ENCODE results near the gene PRKCA.

PRKCA gene

DNA sequence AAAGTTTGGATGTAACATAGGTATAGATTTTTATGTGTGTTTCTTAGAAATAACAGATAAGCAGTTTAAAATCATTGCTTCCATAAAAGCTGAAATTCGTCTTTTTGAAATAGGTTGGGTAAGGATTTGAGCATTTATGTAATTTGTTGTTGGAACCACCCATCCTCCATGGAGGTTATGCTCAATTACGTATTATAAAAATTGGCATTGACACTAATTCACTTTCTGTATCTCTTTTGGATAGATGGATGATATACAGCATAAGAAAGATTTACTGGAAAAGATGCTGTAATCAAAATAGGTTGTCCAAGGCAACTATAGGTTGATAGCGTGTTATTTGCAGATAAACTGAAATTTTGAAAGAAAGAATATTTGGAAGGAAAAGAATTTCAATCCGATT is 105.5 kb downstream of the PRKCA start:
- no peaks in the 10 kb centered on the region for H3K9me3 ChIP-seq (ENCODE audit: low read depth, low read length)
- H3K36me3 ChIP-seq (ENCODE audit: insufficient read depth, low read length), result no peaks in the 10 kb centered on the region
- TF ChIP-seq EZH2 (IDR thresholded peaks at IDR 0.05), result no peak
- no peak for TF ChIP-seq FOXP2 (optimal IDR thresholded peaks at IDR 0.05; ENCODE audit: control extremely low read depth, extremely low read length, insufficient read depth)
- no peak for TF ChIP-seq POLR2AphosphoS5 (IDR thresholded peaks at IDR 0.05; ENCODE audit: borderline replicate concordance, low read depth, low read length)
- H3K27ac ChIP-seq, result no peak overlapping the region
- no peak overlapping the region for H3K4me3 ChIP-seq
- no peak for DNase-seq (ENCODE audit: low read depth, low spot score)
- H3K9ac ChIP-seq (ENCODE audit: insufficient read length), result no peak overlapping the region

DNA sequence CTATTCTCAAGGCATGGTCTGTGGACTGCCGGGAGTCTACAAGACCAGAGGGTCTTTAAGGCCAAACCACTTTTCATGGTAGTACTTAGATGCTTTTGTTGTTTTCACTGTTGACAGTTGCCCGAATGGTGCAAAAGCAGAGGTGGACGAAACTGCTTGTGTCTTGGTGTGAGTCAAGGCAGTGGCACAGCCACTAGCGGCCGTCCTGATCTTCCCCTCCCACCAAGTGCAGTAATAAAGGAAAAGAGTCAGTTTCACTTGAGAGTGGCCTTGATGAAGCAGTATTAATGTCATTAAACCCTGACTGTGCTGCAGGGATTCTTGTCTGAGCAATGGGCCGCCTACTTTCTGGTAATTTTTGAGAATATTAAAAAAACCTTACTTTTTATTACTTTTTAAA is 109.1 kb downstream of the PRKCA start:
- no peaks in the 10 kb centered on the region for H3K9me3 ChIP-seq (ENCODE audit: low read depth, low read length)

DNA sequence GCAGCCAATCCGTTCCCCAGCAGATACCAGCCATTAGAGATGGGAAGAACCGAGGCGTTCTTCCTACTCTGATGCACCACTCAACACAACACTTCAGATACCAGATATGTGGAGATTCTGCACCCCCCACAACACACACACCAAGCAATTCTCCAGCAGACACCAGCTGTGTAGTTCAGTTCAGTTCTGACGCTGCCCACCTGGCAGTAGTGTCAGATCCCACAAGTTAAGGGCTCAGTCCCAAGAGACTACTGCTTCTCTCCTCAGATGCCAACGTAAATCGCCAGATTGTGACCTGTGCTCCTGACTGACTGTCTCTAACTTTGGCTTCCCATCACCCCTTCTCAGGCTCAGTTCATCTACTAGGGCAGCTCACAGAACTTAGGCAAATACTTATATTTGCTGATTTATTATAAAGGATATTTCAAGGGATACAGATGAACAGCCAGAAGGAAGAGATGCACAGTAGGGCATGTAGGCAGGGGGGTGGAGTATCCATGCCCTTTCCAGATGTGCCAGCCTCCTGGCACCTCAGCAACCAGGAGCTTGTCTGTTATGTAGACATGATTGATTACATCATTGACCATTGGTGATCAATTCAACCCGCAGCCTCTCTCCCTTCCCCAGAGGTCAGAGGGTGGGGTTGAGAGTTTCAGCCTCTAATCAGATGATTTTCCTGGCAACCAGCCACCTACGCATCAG is 110.6 kb downstream of the PRKCA start:
- no peaks in the 10 kb centered on the region for H3K36me3 ChIP-seq (ENCODE audit: insufficient read depth, low read length)
- no peak overlapping the region for H3K4me3 ChIP-seq
- DNase-seq (ENCODE audit: low read depth, low spot score), result no peak
- no peak overlapping the region for H3K27ac ChIP-seq
- no peaks in the 10 kb centered on the region for H3K9me3 ChIP-seq (ENCODE audit: low read depth, low read length)
- no peak for TF ChIP-seq FOXP2 (optimal IDR thresholded peaks at IDR 0.05; ENCODE audit: control extremely low read depth, extremely low read length, insufficient read depth)
- H3K9ac ChIP-seq (ENCODE audit: insufficient read length), result no peak overlapping the region

More for the DNA sequence above, 109.1 kb downstream of the PRKCA start:
- no peak overlapping the region for H3K27ac ChIP-seq
- DNase-seq (ENCODE audit: low read depth, low spot score), result no peak
- no peak overlapping the region for H3K4me3 ChIP-seq
- no peak overlapping the region for H3K9ac ChIP-seq (ENCODE audit: insufficient read length)
- no peaks in the 10 kb centered on the region for H3K36me3 ChIP-seq (ENCODE audit: insufficient read depth, low read length)
- TF ChIP-seq EZH2 (IDR thresholded peaks at IDR 0.05), result no peak
- TF ChIP-seq POLR2AphosphoS5 (IDR thresholded peaks at IDR 0.05; ENCODE audit: borderline replicate concordance, low read depth, low read length), result no peak
- no peak for TF ChIP-seq FOXP2 (optimal IDR thresholded peaks at IDR 0.05; ENCODE audit: control extremely low read depth, extremely low read length, insufficient read depth)

DNA sequence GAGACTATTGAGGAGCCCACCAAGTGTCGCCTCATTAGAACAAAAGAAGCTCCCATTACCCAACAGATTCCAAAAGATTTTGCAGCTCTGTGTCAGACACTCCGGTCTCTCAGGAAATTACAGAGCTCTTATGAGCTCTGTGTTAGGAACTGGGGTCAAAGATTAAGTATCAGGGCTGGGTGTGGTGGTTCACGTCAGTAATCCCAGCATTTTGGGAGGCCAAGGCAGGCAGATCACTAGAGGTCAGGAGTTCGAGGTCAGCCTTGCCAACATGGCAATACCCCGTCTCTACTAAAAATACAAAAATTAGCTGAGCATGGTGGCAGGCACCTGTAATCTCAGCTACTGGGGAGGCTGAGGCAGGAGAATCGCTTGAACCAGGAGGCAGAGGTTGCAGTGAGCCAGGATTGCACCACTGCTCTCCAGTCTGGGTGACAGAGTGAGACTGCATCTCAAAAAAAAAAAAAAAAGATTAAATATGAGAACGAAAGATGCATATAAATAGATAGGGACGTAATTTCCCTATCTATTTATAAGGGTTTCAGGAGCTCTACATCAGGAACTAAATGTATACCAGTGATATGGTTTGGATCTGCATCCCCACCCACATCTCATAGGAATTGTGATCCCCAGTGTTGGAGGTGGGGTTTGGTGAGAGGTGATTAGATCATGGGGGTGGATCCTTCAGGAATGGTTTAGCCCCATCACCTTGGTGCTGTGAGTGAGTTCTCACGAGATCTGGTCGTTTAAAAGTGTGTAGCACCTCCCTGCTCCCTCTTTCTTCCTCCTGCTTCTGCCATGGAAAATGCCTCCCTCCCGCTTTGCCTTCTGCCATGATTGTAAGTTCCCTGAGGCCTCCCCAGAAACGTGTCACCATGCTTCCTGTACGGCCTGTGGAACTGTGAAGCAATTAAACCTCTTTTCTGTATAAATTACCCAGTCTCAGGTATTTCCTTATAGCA is 111.4 kb downstream of the PRKCA start:
- H3K9ac ChIP-seq (ENCODE audit: insufficient read length), result no peak overlapping the region
- no peaks in the 10 kb centered on the region for H3K9me3 ChIP-seq (ENCODE audit: low read depth, low read length)
- TF ChIP-seq FOXP2 (optimal IDR thresholded peaks at IDR 0.05; ENCODE audit: control extremely low read depth, extremely low read length, insufficient read depth) (no peak), POLR2AphosphoS5 (IDR thresholded peaks at IDR 0.05; ENCODE audit: borderline replicate concordance, low read depth, low read length) (no peak), EZH2 (IDR thresholded peaks at IDR 0.05) (no peak)
- no peaks in the 10 kb centered on the region for H3K36me3 ChIP-seq (ENCODE audit: insufficient read depth, low read length)
- no peak overlapping the region for H3K4me3 ChIP-seq
- no peak overlapping the region for H3K27ac ChIP-seq
- DNase-seq (ENCODE audit: low read depth, low spot score), result no peak

DNA sequence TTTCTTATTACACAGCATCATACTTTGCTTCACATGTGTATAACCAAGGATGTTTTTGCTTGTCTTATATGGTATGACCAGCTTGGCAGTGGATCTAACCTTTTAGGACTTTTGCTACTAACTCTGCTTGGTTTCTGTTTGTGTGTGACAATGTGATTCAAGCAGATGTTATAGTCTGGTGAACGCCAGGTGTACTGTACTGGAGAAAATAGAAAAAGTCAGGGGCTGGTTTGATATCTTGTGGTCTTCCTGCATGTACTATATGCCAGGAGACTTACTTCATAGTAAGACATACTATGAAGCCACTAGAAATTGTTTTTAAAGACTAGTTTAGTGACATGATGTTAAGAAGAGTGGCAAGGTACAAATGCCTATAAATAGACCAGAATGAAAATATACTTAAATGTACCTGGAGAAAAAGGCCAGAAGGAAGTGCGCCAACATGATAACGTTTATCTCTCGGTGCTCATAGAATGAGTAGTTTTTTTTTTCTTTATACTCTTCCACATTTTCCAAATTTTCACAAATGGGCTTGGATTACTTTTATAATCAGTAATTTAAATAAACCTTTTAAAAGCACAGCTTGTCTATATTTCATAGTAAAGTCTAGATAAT is 112.3 kb downstream of the PRKCA start:
- no peaks in the 10 kb centered on the region for H3K9me3 ChIP-seq (ENCODE audit: low read depth, low read length)
- H3K36me3 ChIP-seq (ENCODE audit: insufficient read depth, low read length), result no peaks in the 10 kb centered on the region
- no peak overlapping the region for H3K9ac ChIP-seq (ENCODE audit: insufficient read length)
- no peak overlapping the region for H3K27ac ChIP-seq
- H3K4me3 ChIP-seq, result no peak overlapping the region
- TF ChIP-seq POLR2AphosphoS5 (IDR thresholded peaks at IDR 0.05; ENCODE audit: borderline replicate concordance, low read depth, low read length) (no peak), FOXP2 (optimal IDR thresholded peaks at IDR 0.05; ENCODE audit: control extremely low read depth, extremely low read length, insufficient read depth) (no peak), EZH2 (IDR thresholded peaks at IDR 0.05) (no peak)
- no peak for DNase-seq (ENCODE audit: low read depth, low spot score)

DNA sequence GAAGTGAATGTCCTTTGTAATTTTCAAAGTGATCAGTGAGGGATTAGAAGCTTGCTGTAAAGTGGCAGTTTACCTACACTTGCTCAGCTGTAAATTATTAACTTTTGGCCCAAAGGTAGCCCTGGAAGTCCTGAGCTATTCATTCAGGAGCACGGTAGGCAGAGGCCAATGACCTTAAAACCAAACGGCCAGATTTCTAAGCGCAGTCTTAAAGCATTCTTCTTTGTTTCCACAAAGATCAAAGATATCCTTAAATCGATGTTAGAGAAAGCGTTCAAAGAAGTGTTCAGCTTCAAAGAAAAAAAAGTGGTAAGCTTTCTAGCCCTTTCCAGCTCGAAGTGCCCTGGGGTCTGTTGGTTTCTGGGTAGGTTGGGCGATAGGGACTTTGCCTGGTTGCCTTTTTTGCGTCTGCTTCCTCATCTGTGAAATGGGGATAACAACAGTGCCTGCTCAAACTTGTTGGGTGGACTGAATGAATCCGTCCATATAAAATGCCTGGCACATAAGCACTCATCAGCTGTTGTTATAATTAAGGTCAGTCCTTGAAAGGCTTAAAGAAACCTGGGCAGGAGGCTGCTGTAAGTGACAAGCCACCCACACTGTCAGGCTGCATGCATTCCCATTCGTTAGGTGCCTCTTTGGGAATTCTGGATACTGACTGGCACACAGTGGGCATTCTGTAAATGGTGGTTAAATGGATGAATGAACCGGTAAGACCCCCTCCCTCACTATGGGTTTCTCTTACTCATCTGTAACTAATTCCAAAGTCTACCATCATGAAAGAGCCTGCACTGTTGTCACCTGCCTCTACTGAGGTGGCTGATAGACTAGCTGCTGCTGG is 113.2 kb downstream of the PRKCA start:
- Histone ChIP-seq H3K9me3 (ENCODE audit: low read depth, low read length) (no peaks in the 10 kb centered on the region), H3K9ac (ENCODE audit: insufficient read length) (no peak overlapping the region), H3K4me3 (no peak overlapping the region), H3K27ac (no peak overlapping the region), H3K36me3 (ENCODE audit: insufficient read depth, low read length) (no peaks in the 10 kb centered on the region)
- no peak for DNase-seq (ENCODE audit: low read depth, low spot score)
- TF ChIP-seq EZH2 (IDR thresholded peaks at IDR 0.05), result no peak
- TF ChIP-seq POLR2AphosphoS5 (IDR thresholded peaks at IDR 0.05; ENCODE audit: borderline replicate concordance, low read depth, low read length), result no peak
- no peak for TF ChIP-seq FOXP2 (optimal IDR thresholded peaks at IDR 0.05; ENCODE audit: control extremely low read depth, extremely low read length, insufficient read depth)

DNA sequence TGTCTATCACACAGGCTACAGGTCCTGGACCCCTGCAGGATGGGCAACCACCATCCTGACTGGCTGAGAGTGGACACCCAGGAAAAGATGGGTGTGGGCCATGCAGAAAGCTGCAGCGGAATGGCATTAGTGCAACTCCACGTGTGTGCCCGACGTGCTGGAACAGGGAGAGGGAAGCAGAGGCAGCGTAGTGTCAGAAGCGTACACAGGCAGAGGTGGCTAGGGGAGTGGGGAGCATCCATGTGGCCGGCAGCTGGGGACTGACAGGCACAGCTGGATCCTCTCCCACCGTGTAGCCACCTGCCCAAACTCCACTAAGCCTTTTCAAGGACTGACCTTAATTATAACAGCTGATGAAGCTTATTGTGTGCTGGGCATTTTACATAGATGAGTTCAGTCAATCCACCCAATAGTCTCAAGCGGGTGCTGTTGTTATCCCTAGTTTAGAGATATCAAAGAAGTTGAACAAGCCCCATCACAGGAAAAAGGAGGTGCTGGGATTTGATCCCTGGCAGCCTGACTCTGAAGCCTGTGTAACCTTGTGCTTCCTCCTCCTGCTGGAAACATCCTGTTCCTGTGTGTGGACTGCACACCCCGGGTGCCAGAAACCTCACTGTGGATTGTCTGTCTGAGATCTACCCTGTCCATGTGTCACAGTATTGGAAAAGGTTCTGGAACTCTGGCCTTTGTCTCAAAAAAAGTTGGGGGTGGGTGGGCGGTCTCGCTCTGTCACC is 114.0 kb downstream of the PRKCA start:
- DNase-seq (ENCODE audit: low read depth, low spot score), result no peak
- H3K9ac ChIP-seq (ENCODE audit: insufficient read length), result no peak overlapping the region
- no peak overlapping the region for H3K4me3 ChIP-seq
- no peak for TF ChIP-seq POLR2AphosphoS5 (IDR thresholded peaks at IDR 0.05; ENCODE audit: borderline replicate concordance, low read depth, low read length)
- no peak for TF ChIP-seq EZH2 (IDR thresholded peaks at IDR 0.05)
- no peak for TF ChIP-seq FOXP2 (optimal IDR thresholded peaks at IDR 0.05; ENCODE audit: control extremely low read depth, extremely low read length, insufficient read depth)
- H3K9me3 ChIP-seq (ENCODE audit: low read depth, low read length), result no peaks in the 10 kb centered on the region
- H3K27ac ChIP-seq, result no peak overlapping the region
- no peaks in the 10 kb centered on the region for H3K36me3 ChIP-seq (ENCODE audit: insufficient read depth, low read length)

Data from SK-N-MC (cell line).